Neural cell (in vitro differentiated cells): ENCODE results near the gene PAEP.

Experiments used
- EZH2 ChIP-seq: fragments of 200-600, 300-800 bp; shearing (Covaris generic), sonication (generic); IDR thresholded peaks from 2 replicates; pipeline ENCODE4 v1.6.1; 2014; ENCODE audit warnings: antibody characterized with exemption, low read length, borderline replicate concordance, mild to moderate bottlenecking; ENCODE audit not compliant: insufficient read depth, poor library complexity, severe bottlenecking
- POLR2AphosphoS5 ChIP-seq: IDR thresholded peaks from 2 replicates; pipeline ENCODE4 v1.6.1; 2012
- RAD21 ChIP-seq: fragments of 450-650 bp; conservative IDR thresholded peaks from 2 replicates; pipeline ENCODE4 v1.6.1; 2014; ENCODE audit warnings: antibody characterized with exemption, mild to moderate bottlenecking, moderate library complexity
- TAF1 ChIP-seq: IDR thresholded peaks from 2 replicates; pipeline ENCODE4 v1.6.1; 2012; ENCODE audit warnings: low read depth
- TF ChIP-seq, protein P1 (sequence below): fragments of 450-650 bp; IDR thresholded peaks from 2 replicates; pipeline ENCODE4 v1.5.1; 2014; ENCODE audit warnings: antibody characterized with exemption, mild to moderate bottlenecking, moderate library complexity; ENCODE audit not compliant: poor library complexity, severe bottlenecking
- TF ChIP-seq, protein P2 (sequence below): IDR thresholded peaks from 2 replicates; pipeline ENCODE4 v1.6.1; 2012; ENCODE audit warnings: borderline replicate concordance

DNA sequence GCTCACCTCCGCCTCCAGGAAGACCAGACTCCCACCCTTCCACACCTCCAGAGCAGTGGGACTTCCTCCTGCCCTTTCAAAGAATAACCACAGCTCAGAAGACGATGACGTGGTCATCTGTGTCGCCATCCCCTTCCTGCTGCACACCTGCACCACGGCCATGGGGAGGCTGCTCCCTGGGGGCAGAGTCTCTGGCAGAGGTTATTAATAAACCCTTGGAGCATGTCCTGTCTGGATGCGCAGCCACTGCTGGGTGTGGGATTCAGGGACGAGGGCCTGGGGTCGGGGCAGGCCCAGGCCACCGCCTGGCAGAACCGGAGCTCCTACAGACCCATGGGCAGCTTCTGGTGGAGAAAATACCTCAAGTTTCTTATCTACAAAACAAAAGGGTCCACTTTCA is 5.0 kb downstream of the PAEP start:
- TF ChIP-seq TAF1 (no peak), EZH2 (no peak), RAD21 (no peak), POLR2AphosphoS5 (no peak)
- TF ChIP-seq, protein P1, sequence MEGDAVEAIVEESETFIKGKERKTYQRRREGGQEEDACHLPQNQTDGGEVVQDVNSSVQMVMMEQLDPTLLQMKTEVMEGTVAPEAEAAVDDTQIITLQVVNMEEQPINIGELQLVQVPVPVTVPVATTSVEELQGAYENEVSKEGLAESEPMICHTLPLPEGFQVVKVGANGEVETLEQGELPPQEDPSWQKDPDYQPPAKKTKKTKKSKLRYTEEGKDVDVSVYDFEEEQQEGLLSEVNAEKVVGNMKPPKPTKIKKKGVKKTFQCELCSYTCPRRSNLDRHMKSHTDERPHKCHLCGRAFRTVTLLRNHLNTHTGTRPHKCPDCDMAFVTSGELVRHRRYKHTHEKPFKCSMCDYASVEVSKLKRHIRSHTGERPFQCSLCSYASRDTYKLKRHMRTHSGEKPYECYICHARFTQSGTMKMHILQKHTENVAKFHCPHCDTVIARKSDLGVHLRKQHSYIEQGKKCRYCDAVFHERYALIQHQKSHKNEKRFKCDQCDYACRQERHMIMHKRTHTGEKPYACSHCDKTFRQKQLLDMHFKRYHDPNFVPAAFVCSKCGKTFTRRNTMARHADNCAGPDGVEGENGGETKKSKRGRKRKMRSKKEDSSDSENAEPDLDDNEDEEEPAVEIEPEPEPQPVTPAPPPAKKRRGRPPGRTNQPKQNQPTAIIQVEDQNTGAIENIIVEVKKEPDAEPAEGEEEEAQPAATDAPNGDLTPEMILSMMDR, result no peak
- TF ChIP-seq, protein P2, sequence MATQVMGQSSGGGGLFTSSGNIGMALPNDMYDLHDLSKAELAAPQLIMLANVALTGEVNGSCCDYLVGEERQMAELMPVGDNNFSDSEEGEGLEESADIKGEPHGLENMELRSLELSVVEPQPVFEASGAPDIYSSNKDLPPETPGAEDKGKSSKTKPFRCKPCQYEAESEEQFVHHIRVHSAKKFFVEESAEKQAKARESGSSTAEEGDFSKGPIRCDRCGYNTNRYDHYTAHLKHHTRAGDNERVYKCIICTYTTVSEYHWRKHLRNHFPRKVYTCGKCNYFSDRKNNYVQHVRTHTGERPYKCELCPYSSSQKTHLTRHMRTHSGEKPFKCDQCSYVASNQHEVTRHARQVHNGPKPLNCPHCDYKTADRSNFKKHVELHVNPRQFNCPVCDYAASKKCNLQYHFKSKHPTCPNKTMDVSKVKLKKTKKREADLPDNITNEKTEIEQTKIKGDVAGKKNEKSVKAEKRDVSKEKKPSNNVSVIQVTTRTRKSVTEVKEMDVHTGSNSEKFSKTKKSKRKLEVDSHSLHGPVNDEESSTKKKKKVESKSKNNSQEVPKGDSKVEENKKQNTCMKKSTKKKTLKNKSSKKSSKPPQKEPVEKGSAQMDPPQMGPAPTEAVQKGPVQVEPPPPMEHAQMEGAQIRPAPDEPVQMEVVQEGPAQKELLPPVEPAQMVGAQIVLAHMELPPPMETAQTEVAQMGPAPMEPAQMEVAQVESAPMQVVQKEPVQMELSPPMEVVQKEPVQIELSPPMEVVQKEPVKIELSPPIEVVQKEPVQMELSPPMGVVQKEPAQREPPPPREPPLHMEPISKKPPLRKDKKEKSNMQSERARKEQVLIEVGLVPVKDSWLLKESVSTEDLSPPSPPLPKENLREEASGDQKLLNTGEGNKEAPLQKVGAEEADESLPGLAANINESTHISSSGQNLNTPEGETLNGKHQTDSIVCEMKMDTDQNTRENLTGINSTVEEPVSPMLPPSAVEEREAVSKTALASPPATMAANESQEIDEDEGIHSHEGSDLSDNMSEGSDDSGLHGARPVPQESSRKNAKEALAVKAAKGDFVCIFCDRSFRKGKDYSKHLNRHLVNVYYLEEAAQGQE, result no peak
